Neural progenitor cell (in vitro differentiated cells): ENCODE data around the gene DLGAP4. TPM values are rescaled to one million over a fixed set of nuclear protein-coding genes. Genes with fewer than 3 reads are reported as not detected.

Experiments used
- DNase-seq: peaks from one replicate; pipeline ENCODE4 v3.0.0-alpha.2; 2016; ENCODE audit warnings: low spot score
- H2AFZ ChIP-seq: fragments of 200-600 bp; sonication (generic); replicated peaks from 2 replicates; pipeline ENCODE4 v1.6.1; 2016; ENCODE audit warnings: antibody characterized with exemption
- H3F3A ChIP-seq: fragments of 200-600 bp; sonication (generic); 2 replicates; pipeline ENCODE4 v1.6.1; 2016; ENCODE audit warnings: antibody characterized with exemption, low read depth
- H3K27ac ChIP-seq: fragments of 200-600 bp; sonication (generic); 2 replicates; pipeline ENCODE4 v1.5.1; 2016; ENCODE audit warnings: mild to moderate bottlenecking
- H3K27me3 ChIP-seq: fragments of 200-600 bp; sonication (generic); 2 replicates; pipeline ENCODE4 v1.6.1; 2016; ENCODE audit warnings: mild to moderate bottlenecking, moderate library complexity
- H3K36me3 ChIP-seq: fragments of 200-600 bp; sonication (generic); 2 replicates; pipeline ENCODE4 v1.5.1; 2016
- H3K4me1 ChIP-seq: fragments of 200-600 bp; sonication (generic); 2 replicates; pipeline ENCODE4 v1.6.1; 2016; ENCODE audit warnings: mixed run types
- H3K4me2 ChIP-seq: fragments of 200-600 bp; sonication (generic); 2 replicates; pipeline ENCODE4 v1.6.1; 2016
- H3K4me3 ChIP-seq: fragments of 200-600 bp; sonication (generic); 2 replicates; pipeline ENCODE4 v1.5.1; 2016
- H3K79me2 ChIP-seq: fragments of 200-600 bp; sonication (generic); 2 replicates; pipeline ENCODE4 v1.6.1; 2016; ENCODE audit warnings: low read depth
- H3K9ac ChIP-seq: fragments of 200-600 bp; sonication (generic); 2 replicates; pipeline ENCODE4 v1.6.1; 2016
- H3K9me3 ChIP-seq: fragments of 200-600 bp; sonication (generic); 2 replicates; pipeline ENCODE4 v1.5.1; 2016; ENCODE audit warnings: low read depth
- H4K20me1 ChIP-seq: fragments of 200-600 bp; sonication (generic); 2 replicates; pipeline ENCODE4 v1.6.1; 2016; ENCODE audit warnings: low read depth
- H3K27ac Mint-ChIP-seq: 3 replicates; pipeline ENCODE4 v1.8.0; 2021; ENCODE audit warnings: mixed read lengths
- H3K27me3 Mint-ChIP-seq: 2 replicates; pipeline ENCODE4 v1.8.0; 2022; ENCODE audit warnings: low read depth, mild to moderate bottlenecking, inconsistent platforms, moderate library complexity, mixed read lengths; ENCODE audit not compliant: insufficient read depth
- H3K36me3 Mint-ChIP-seq: 3 replicates; pipeline ENCODE4 v1.8.0; 2021; ENCODE audit warnings: mixed read lengths
- H3K4me1 Mint-ChIP-seq: 3 replicates; pipeline ENCODE4 v1.8.0; 2021; ENCODE audit warnings: mixed read lengths
- H3K4me3 Mint-ChIP-seq: 3 replicates; pipeline ENCODE4 v1.8.0; 2021; ENCODE audit warnings: mild to moderate bottlenecking, moderate library complexity, mixed read lengths
- H3K9me3 Mint-ChIP-seq: 3 replicates; pipeline ENCODE4 v1.8.0; 2020; ENCODE audit warnings: mixed read lengths
- EZH2 ChIP-seq: fragments of 200-600 bp; sonication (generic); IDR thresholded peaks from 2 replicates; pipeline ENCODE4 v1.6.1; 2017; ENCODE audit warnings: antibody characterized with exemption, mild to moderate bottlenecking, moderate library complexity
- EZH2phosphoT487 ChIP-seq: fragments of 200-600 bp; sonication (generic); IDR thresholded peaks from 2 replicates; pipeline ENCODE4 v1.6.1; 2017; ENCODE audit warnings: antibody characterized with exemption
- total RNA-seq: library from RNA; depleted of rRNA; stranded (reverse); fragments of >200 nt; gene quantifications from 2 replicates; pipeline ENCODE4 v1.2.3, GENCODE V29; 2015; ENCODE audit warnings: low replicate concordance
- TF ChIP-seq, protein P1 (sequence below): fragments of 200-600 bp; sonication (generic); IDR thresholded peaks from 2 replicates; pipeline ENCODE4 v1.5.1; 2017; ENCODE audit warnings: antibody characterized with exemption, mild to moderate bottlenecking

Gene DLGAP4
- total RNA-seq, 1 donor from 2014 or later: 21.7 TPM

DNA sequence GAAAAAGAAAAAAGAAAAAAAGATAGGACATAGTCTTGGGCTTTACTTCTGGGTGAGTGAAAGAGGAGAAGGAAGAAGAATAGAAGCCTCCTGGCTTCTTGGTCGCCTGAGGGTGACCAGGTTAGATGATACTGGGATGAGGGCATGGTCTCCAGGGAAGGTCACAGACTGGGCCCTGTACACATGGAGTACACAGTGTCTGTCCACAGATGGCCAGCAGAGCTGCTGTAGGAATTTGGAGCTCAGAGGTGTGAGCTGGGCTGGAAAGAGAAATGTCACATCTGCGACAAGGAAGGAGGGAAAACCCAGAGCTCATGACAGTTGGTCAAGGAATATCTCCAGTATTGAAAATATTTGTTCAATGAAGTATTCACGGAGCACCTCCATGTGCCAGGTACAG is 56.1 kb downstream of the DLGAP4 start:
- H3K36me3 Mint-ChIP-seq: no peaks in the 10 kb centered on the region

DNA sequence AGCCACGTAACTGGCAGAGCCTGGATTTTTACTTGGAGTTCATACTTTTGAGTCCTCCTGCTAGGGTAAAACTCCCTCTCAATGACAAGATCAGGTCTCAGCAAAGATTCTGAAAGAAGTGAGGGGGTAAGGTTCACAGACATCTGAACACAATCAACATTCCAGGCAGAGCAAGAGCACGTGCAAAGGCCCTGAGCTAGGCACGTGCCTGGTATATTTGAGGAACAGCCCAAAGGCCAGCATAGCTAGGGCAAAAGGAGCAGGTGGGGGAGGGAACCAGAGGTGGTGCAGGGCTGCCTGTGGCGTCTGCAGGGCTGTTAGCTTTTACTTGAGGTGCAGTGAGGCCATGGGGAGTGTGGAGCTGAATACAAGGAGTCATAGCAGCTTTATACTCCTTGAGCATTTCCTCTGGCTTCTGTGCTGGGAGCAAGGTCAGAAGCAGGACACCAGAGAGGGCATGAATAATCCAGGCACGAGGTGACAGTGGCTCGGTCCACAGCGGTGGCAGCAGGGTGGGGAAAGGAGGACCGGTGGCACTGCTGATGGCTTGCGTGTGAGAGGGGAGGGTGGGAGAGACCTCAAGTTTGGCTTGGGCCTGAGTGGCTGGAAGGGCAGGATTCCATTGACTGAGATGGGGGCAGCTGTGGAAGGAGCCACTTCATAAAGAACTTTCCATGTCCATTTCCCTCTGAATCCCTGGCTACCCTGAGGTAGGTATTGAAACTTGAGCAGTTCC is 57.0 kb downstream of the DLGAP4 start:
- Histone ChIP-seq H3K27me3 (no peaks in the 10 kb centered on the region), H3K36me3 (no peaks in the 10 kb centered on the region), H3K4me3 (no peak overlapping the region), H3K4me1 (peaks cover 9% of the 10 kb centered on the region), H3F3A (peaks cover 8% of the 10 kb centered on the region), H4K20me1 (no peaks in the 10 kb centered on the region), H3K27ac (no peak overlapping the region), H3K9ac (no peak overlapping the region), H3K4me2 (no peak overlapping the region), H2AFZ (no peak overlapping the region), H3K79me2 (no peaks in the 10 kb centered on the region), H3K9me3 (no peaks in the 10 kb centered on the region)
- Mint-ChIP-seq H3K4me3 (no peak overlapping the region), H3K36me3 (no peaks in the 10 kb centered on the region), H3K9me3 (no peaks in the 10 kb centered on the region), H3K27me3 (peaks cover 3% of the 10 kb centered on the region), H3K4me1 (no peaks in the 10 kb centered on the region), H3K27ac (no peak overlapping the region)
- no peak for TF ChIP-seq EZH2phosphoT487
- TF ChIP-seq, protein P1, sequence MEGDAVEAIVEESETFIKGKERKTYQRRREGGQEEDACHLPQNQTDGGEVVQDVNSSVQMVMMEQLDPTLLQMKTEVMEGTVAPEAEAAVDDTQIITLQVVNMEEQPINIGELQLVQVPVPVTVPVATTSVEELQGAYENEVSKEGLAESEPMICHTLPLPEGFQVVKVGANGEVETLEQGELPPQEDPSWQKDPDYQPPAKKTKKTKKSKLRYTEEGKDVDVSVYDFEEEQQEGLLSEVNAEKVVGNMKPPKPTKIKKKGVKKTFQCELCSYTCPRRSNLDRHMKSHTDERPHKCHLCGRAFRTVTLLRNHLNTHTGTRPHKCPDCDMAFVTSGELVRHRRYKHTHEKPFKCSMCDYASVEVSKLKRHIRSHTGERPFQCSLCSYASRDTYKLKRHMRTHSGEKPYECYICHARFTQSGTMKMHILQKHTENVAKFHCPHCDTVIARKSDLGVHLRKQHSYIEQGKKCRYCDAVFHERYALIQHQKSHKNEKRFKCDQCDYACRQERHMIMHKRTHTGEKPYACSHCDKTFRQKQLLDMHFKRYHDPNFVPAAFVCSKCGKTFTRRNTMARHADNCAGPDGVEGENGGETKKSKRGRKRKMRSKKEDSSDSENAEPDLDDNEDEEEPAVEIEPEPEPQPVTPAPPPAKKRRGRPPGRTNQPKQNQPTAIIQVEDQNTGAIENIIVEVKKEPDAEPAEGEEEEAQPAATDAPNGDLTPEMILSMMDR: no peak
- DNase-seq: no peak

More for the DNA sequence above, 56.1 kb downstream of the DLGAP4 start:
- H3K9me3 Mint-ChIP-seq: no peaks in the 10 kb centered on the region
- no peak overlapping the region for H3K4me2 ChIP-seq
- H3K27ac ChIP-seq: no peak overlapping the region
- H3K9me3 ChIP-seq: no peaks in the 10 kb centered on the region
- no peaks in the 10 kb centered on the region for H3K36me3 ChIP-seq
- H3K4me3 ChIP-seq: no peak overlapping the region
- H3K4me3 Mint-ChIP-seq: no peak overlapping the region
- H3K4me1 ChIP-seq: peaks cover 9% of the 10 kb centered on the region
- H3K27ac Mint-ChIP-seq: no peak overlapping the region
- H3K9ac ChIP-seq: no peak overlapping the region
- no peaks in the 10 kb centered on the region for H3K79me2 ChIP-seq
- TF ChIP-seq EZH2 (no peak), EZH2phosphoT487 (no peak)
- TF ChIP-seq, protein P1: no peak
- no peak overlapping the region for H2AFZ ChIP-seq
- H4K20me1 ChIP-seq: no peaks in the 10 kb centered on the region
- H3K27me3 Mint-ChIP-seq: peaks cover 3% of the 10 kb centered on the region
- no peak for DNase-seq
- no peaks in the 10 kb centered on the region for H3K4me1 Mint-ChIP-seq
- H3F3A ChIP-seq: peaks cover 8% of the 10 kb centered on the region
- no peaks in the 10 kb centered on the region for H3K27me3 ChIP-seq

DNA sequence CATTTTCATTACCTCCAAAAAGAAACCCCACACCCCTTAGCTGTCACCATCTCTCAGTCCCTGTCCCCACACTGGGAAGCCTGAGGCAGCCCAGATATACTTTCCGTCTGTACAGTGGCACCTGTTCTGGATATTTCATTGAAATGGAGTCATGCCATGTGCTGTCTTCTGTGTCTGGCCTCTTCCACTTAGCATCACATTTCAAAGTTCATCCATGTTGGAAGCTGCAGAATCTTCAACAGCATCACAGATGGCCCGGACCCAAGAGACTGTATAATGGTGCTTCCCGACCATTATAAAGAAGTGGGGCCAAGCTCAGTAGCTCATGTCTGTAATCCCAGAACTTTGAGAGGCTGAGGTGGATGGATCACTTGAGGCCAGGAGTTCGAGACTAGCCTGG is 58.4 kb downstream of the DLGAP4 start:
- Histone ChIP-seq H3K4me2 (no peak overlapping the region), H3K27me3 (no peaks in the 10 kb centered on the region), H3K4me3 (no peak overlapping the region), H3K4me1 (peaks cover 13% of the 10 kb centered on the region), H3K36me3 (no peaks in the 10 kb centered on the region), H3F3A (peaks cover 8% of the 10 kb centered on the region), H4K20me1 (no peaks in the 10 kb centered on the region), H3K9ac (no peak overlapping the region), H3K27ac (no peak overlapping the region), H2AFZ (no peak overlapping the region), H3K9me3 (no peaks in the 10 kb centered on the region), H3K79me2 (no peaks in the 10 kb centered on the region)
- DNase-seq: no peak
- H3K9me3 Mint-ChIP-seq: no peaks in the 10 kb centered on the region
- H3K27ac Mint-ChIP-seq: no peak overlapping the region
- TF ChIP-seq EZH2phosphoT487 (no peak), EZH2 (no peak)
- TF ChIP-seq, protein P1: no peak
- H3K4me3 Mint-ChIP-seq: no peak overlapping the region
- H3K27me3 Mint-ChIP-seq: peaks cover 3% of the 10 kb centered on the region
- H3K36me3 Mint-ChIP-seq: no peaks in the 10 kb centered on the region
- H3K4me1 Mint-ChIP-seq: no peaks in the 10 kb centered on the region
